Ishikawa (cell line): ENCODE data around the gene CNNM1.

Experiments
- CEBPB ChIP-seq: IDR thresholded peaks from 2 replicates; pipeline ENCODE4 v1.6.1; 2012
- CREB1 ChIP-seq: IDR thresholded peaks from 2 replicates; pipeline ENCODE4 v1.6.1; 2012; ENCODE audit warnings: low read depth
- EGR1 ChIP-seq: IDR thresholded peaks from 2 replicates; pipeline ENCODE4 v1.6.1; 2012
- EP300 ChIP-seq: IDR thresholded peaks from 2 replicates; pipeline ENCODE4 v1.6.1; 2012; ENCODE audit warnings: borderline replicate concordance
- RAD21 ChIP-seq: IDR thresholded peaks from 2 replicates; pipeline ENCODE4 v1.6.1; 2012; ENCODE audit warnings: low read depth
- REST ChIP-seq: IDR thresholded peaks from 2 replicates; pipeline ENCODE4 v1.6.1; 2012; ENCODE audit warnings: low read depth, mild to moderate bottlenecking
- TAF1 ChIP-seq: IDR thresholded peaks from 2 replicates; pipeline ENCODE4 v1.6.1; 2012; ENCODE audit warnings: low read depth, mild to moderate bottlenecking
- TEAD4 ChIP-seq: IDR thresholded peaks from 2 replicates; pipeline ENCODE4 v1.6.1; 2012
- USF1 ChIP-seq: IDR thresholded peaks from 2 replicates; pipeline ENCODE4 v1.6.1; 2012
- YY1 ChIP-seq: IDR thresholded peaks from 2 replicates; pipeline ENCODE4 v1.6.1; 2012; ENCODE audit warnings: low read depth

- TF ChIP-seq EP300 (no peak), RAD21 (no peak), TEAD4 (no peak), TAF1 (no peak), REST (no peak), CREB1 (no peak), CEBPB (no peak), USF1 (no peak), YY1 (no peak), EGR1 (no peak)
Measured at GRCh38 chr10:99403674-99404073, 74.5 kb downstream of the CNNM1 start.
